Endothelial cell (in vitro differentiated cells): ENCODE results near the gene SASS6. TPM values are rescaled to one million over a fixed set of nuclear protein-coding genes. Genes with fewer than 3 reads are reported as not detected.

ENCODE experiments used
- DNase-seq: peaks from one replicate; pipeline ENCODE4 v3.0.0; 2021; ENCODE audit warnings: low spot score
- H3K27ac Mint-ChIP-seq: one replicate; pipeline ENCODE4 v1.8.0; 2021; ENCODE audit warnings: mixed read lengths, inconsistent platforms; ENCODE audit not compliant: unreplicated experiment
- H3K27me3 Mint-ChIP-seq: one replicate; pipeline ENCODE4 v1.8.0; 2021; ENCODE audit warnings: mild to moderate bottlenecking, moderate library complexity, mixed read lengths, inconsistent platforms; ENCODE audit not compliant: unreplicated experiment
- H3K36me3 Mint-ChIP-seq: one replicate; pipeline ENCODE4 v1.8.0; 2021; ENCODE audit warnings: mild to moderate bottlenecking, low read depth, mixed read lengths, inconsistent platforms; ENCODE audit not compliant: unreplicated experiment
- H3K4me1 Mint-ChIP-seq: one replicate; pipeline ENCODE4 v1.8.0; 2021; ENCODE audit warnings: mild to moderate bottlenecking, mixed read lengths, inconsistent platforms; ENCODE audit not compliant: unreplicated experiment
- H3K4me3 Mint-ChIP-seq: one replicate; pipeline ENCODE4 v1.8.0; 2021; ENCODE audit warnings: mild to moderate bottlenecking, mixed read lengths, inconsistent platforms; ENCODE audit not compliant: unreplicated experiment
- H3K9me3 Mint-ChIP-seq: one replicate; pipeline ENCODE4 v1.8.0; 2021; ENCODE audit warnings: mixed read lengths, inconsistent platforms; ENCODE audit not compliant: unreplicated experiment
- total RNA-seq: library from RNA; stranded (reverse); fragmentation: NEBNext Ultra II Directional; extraction: Animal tissue kit (Norgen Biotek cat#: 25700); gene quantifications from one replicate; pipeline ENCODE4 v1.2.1, GENCODE V29; 2021; ENCODE audit not compliant: unreplicated experiment
- TF ChIP-seq, protein P1 (sequence below): fragments of 200-600 bp; sonication (generic); IDR thresholded peaks from one replicate; pipeline ENCODE4 v1.5.0; 2021; ENCODE audit warnings: antibody characterized with exemption; ENCODE audit not compliant: unreplicated experiment

The SASS6 gene
- total RNA-seq, 1 donor from 2014 or later: 6.1 TPM

DNA sequence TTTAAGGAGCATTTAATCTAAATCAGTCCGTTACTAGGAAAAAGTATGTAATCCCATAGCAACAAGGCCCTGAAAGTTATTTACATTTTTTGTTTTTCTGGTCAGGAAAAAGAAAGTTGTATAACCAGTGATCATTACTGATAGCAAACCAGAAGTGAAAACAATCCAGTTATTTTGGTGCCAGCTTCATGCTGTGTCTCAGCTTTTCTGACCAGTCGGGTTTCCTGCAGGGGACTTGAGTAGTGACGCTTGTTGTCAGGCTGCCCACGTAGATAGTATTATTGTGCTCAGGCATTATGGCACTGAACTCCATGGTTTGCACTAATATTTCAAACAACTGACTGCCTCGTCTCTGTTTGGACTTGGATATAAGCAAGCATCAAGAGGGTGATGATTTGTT, 55.2 kb downstream of the SASS6 start:
- Mint-ChIP-seq H3K9me3 (no peaks in the 10 kb centered on the region), H3K36me3 (peaks cover 28% of the 10 kb centered on the region), H3K27ac (peak overlapping the region; percentile 8), H3K4me3 (no peak overlapping the region), H3K4me1 (no peaks in the 10 kb centered on the region), H3K27me3 (no peaks in the 10 kb centered on the region)
- TF ChIP-seq, protein P1, sequence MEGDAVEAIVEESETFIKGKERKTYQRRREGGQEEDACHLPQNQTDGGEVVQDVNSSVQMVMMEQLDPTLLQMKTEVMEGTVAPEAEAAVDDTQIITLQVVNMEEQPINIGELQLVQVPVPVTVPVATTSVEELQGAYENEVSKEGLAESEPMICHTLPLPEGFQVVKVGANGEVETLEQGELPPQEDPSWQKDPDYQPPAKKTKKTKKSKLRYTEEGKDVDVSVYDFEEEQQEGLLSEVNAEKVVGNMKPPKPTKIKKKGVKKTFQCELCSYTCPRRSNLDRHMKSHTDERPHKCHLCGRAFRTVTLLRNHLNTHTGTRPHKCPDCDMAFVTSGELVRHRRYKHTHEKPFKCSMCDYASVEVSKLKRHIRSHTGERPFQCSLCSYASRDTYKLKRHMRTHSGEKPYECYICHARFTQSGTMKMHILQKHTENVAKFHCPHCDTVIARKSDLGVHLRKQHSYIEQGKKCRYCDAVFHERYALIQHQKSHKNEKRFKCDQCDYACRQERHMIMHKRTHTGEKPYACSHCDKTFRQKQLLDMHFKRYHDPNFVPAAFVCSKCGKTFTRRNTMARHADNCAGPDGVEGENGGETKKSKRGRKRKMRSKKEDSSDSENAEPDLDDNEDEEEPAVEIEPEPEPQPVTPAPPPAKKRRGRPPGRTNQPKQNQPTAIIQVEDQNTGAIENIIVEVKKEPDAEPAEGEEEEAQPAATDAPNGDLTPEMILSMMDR: no peak
- no peak for DNase-seq

DNA sequence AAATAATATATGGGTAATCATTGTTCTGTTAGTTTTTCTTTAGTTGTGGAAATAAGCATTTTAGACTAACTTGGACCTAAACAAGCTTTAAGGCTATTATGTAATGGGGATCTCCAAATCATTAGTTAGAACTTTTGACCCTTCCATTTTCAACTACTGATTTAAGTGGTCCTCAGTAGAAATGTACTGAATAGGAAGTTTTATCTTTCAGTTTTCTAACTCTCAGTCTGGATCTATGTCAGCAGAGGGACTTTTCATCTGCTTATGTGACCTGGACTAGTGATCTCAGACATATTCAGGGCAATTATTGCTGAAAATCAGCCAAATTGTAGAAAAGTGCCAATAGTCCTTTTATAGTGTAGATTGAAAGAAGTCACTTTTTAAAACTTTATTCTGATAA, 56.0 kb downstream of the SASS6 start:
- no peaks in the 10 kb centered on the region for H3K4me1 Mint-ChIP-seq
- H3K4me3 Mint-ChIP-seq: no peak overlapping the region
- H3K9me3 Mint-ChIP-seq: no peaks in the 10 kb centered on the region
- TF ChIP-seq, protein P1: no peak
- no peak overlapping the region for H3K27ac Mint-ChIP-seq
- H3K27me3 Mint-ChIP-seq: peaks cover under 1% of the 10 kb centered on the region
- no peak for DNase-seq
- H3K36me3 Mint-ChIP-seq: peaks cover 33% of the 10 kb centered on the region

DNA sequence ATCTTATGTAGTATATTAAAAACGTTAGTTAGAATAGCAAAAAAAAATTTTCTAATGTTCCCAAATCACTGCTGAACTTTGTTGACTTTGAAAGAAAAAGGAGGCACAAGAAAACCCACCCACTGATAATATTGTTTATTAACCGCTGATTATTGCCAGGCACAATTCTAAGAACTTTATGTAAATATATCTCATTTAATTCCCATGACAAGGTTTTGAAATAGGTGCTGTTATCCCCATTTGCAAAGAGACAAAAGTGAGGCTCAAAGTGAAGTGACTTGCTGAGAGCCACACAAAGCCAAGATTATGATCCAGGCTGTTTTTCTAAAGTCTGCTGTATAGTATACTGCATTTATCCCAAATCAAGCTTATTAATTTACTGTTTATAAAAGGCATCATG, 56.4 kb downstream of the SASS6 start:
- Mint-ChIP-seq H3K4me1 (no peaks in the 10 kb centered on the region), H3K4me3 (no peak overlapping the region), H3K27me3 (peaks cover 2% of the 10 kb centered on the region), H3K27ac (no peak overlapping the region), H3K9me3 (no peaks in the 10 kb centered on the region), H3K36me3 (peaks cover 37% of the 10 kb centered on the region)
- TF ChIP-seq, protein P1: no peak
- DNase-seq: no peak

DNA sequence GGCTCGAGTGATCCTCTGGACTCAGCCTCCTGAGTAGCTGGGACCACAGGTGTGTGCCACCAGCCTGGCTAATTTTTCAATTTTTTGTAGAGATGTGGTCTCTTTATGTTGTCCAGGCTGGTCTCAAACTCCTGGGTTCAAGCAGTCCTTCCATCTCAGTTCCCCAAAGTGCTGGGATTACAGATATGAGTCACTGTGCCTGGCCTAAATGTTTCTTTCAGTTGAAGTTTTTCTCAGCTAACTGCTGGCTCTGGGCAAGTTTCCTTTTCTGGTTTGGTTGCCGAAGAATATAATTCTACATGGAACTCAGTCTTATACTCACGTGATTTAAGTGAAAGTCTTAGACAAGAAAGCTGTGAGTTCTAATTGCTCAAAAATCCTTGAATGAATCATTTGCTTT, 57.0 kb downstream of the SASS6 start:
- DNase-seq: no peak
- Mint-ChIP-seq H3K27me3 (peaks cover 2% of the 10 kb centered on the region), H3K9me3 (no peaks in the 10 kb centered on the region), H3K4me3 (no peak overlapping the region), H3K27ac (no peak overlapping the region), H3K4me1 (no peaks in the 10 kb centered on the region), H3K36me3 (peaks cover 40% of the 10 kb centered on the region)
- TF ChIP-seq, protein P1: no peak

DNA sequence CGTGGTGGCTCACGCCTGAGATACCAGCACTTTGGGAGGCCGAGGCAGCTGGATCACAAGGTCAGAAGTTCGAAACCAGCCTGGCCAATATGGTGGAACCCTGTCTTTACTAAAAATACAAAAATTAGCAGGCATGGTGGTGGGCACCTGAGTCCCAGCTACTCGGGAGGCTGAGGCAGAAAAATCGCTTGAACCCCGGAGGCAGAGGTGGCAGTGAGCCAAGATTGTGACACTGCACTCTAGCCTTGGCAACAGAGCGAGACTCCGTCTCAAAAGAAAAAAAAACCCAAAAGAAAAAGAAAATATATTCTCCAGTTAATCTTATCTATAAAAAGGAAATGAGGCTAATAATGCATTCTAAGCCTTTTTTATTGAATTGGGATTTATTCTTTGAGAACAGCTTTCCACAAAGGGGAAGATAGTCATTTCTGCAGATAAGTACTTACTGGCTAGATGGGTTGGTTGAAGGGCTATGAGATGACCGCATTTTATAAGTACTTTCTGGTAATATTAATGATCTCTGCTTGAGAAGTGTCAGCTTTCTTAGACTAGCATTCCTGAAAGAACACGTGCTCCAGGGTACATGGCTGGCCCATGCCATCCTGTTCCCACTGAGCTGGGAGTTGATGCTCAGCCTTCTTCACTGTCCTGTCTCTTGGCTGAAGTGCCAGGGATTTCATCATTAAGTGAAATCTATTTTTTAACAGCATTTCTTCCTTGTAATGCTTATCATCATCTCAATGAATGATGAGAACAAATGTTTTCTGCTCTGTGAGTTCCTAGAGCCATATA, 57.9 kb downstream of the SASS6 start:
- Mint-ChIP-seq H3K36me3 (peaks cover 45% of the 10 kb centered on the region), H3K4me1 (no peaks in the 10 kb centered on the region), H3K27me3 (peaks cover 5% of the 10 kb centered on the region), H3K27ac (peak overlapping the region; percentile 63), H3K4me3 (peak overlapping the region; percentile 33), H3K9me3 (no peaks in the 10 kb centered on the region)
- DNase-seq: no peak
- TF ChIP-seq, protein P1: no peak
